Measurements from ENCODE around the gene MRPS10.

DNA sequence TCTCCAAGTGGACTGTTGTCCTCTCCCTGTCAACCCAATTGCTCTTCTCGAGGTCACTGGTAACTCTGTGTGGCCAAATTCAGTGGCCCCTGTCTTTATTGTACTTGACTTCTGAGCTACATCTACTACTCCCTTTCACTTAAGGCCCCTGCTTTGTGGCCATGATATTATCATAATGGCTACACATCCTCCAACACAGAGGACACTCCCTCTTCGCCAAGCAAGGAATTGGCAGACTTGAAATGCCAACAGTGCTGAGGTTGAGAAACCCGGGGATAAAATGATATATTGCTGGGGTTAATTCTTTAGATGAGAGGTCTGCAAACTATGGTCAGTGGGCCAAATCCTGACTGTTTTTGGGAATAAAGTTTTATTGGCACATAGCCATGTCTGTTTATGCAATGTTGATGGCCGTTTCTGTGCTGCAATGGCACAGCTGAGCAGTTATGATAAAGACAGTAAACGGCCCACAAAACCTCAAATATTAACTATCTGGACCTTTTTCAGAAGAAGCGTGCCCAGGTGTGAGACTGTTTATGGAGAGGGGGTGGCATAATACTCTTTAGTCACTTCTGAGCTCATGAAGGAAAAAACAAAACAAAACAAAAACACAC, 12.0 kb upstream of the MRPS10 start:
- no peak for TF ChIP-seq EZH2 (IDR thresholded peaks at IDR 0.05; ENCODE audit: insufficient read depth, poor library complexity, severe bottlenecking)
- TF ChIP-seq EZH2phosphoT487 (IDR thresholded peaks at IDR 0.05; ENCODE audit: insufficient read depth, low read depth), result no peak
